GM12864 (cell line): ENCODE measurements around the gene COPG1.
A peak's percentile ranks its signal among the peaks of the same experiment; 100 is the strongest.
"Not testable (repeated sequence)": the region's sequence is repeated elsewhere in the genome, so short reads cannot be mapped to it uniquely, and the experiment has no call there.

Experiments
- DNase-seq: peaks from one replicate; pipeline ENCODE4 v3.0.0-alpha.2; 2011; ENCODE audit warnings: low read depth
- H3K4me3 ChIP-seq: 2 replicates; pipeline ENCODE4 v1.5.1; 2011; ENCODE audit warnings: mild to moderate bottlenecking, low read depth, low read length, control low read depth
- TF ChIP-seq, protein P1 (sequence below): IDR thresholded peaks from 2 replicates; pipeline ENCODE4 v1.5.1; 2011; ENCODE audit warnings: low read depth, mild to moderate bottlenecking, moderate library complexity, low read length, control low read depth, inconsistent platforms; ENCODE audit errors: missing control alignments

The COPG1 gene

DNA sequence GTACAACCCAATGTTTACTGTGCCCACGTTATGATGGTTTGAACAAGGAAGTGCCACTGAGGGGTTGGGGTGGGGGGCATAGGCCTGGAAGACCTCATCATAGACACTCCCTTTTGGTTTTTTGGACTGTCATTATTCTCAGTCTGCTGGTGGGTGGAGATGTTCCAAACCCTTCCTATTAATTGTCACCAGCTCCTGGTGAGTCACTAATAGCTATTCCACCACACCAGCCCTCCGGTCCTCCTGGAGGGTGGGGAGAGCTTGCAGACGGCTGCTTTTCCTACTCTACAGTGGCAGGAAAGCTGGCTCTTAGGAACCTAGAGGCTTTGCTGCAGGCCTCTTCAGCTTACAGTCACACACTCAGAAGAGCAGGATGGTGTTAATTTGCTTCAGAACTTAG is 9.0 kb upstream of the COPG1 start:
- TF ChIP-seq, protein P1, sequence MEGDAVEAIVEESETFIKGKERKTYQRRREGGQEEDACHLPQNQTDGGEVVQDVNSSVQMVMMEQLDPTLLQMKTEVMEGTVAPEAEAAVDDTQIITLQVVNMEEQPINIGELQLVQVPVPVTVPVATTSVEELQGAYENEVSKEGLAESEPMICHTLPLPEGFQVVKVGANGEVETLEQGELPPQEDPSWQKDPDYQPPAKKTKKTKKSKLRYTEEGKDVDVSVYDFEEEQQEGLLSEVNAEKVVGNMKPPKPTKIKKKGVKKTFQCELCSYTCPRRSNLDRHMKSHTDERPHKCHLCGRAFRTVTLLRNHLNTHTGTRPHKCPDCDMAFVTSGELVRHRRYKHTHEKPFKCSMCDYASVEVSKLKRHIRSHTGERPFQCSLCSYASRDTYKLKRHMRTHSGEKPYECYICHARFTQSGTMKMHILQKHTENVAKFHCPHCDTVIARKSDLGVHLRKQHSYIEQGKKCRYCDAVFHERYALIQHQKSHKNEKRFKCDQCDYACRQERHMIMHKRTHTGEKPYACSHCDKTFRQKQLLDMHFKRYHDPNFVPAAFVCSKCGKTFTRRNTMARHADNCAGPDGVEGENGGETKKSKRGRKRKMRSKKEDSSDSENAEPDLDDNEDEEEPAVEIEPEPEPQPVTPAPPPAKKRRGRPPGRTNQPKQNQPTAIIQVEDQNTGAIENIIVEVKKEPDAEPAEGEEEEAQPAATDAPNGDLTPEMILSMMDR = no peak
- no peak for DNase-seq
- no peak overlapping the region for H3K4me3 ChIP-seq

DNA sequence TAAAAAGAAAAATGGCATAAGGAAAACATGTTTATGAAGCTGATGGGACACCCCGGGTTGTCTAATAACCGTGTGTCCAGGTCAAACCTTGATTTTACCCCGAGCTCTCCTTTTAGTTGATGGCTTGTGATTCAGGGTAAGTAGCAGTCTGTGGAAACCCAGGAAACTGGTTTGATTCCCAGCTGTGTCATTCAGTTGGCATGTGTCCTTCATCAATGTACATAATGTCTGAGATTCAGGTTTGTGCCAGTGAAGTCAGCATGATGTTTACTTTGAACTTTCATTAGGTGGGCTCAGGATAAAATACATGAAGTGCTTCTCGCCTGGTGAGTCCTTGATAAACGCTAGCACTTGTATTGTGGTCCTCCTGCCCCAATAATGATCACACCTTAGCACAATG is 4.3 kb upstream of the COPG1 start:
- H3K4me3 ChIP-seq = no peak overlapping the region
- TF ChIP-seq, protein P1 = no peak
- DNase-seq = no peak

DNA sequence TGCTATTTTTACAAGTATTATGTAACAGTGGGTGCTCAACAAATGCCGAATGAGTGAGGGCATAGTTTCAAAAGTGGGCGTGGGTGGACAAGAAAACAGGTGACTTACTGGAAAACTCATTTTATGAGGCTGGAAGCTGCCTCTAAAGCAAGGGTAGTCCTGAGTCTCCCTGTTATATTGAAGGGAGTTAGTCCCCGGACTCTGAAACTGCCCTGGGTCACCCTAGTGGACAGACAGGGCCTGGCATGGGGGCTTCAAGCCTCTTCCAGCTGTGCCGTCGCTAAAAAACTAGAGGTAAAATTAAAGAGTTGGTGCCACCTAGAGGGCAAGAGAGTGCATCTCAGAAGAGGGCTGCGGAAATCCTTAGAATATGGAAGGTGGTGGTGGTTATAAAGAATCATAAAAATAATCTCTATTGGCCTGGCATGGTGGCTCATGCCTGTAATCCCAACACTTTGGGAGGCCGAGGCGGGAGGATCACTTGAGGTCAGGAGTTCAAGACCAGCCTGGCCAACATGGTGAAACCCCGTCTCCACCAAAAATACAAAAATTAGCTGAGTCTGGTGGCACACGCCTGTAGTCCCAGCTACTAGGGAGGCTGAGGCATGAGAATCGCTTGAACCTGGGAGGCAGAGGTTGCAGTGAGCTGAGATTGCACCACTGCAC is 3.6 kb upstream of the COPG1 start:
- TF ChIP-seq, protein P1 = peak; percentile 84
- peak; percentile 38 for DNase-seq
- H3K4me3 ChIP-seq = not testable (repeated sequence)

DNA sequence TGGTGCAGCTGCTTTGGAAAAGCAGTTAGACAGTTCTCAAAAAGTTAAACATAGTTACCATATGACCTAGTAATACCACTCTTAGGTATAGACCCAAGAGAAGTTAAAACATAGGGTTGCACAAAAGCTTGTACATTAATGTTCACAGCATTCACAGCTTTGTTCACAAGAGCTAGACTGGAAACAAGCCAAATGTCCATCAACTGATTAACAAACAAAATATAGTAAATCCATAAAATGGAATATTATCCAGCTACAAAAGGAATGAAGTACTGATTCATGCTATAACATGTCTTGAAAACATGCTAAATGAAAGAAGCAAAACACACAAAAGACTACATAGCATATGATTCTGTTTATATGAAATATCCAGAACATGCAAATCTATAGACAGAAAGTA is 2.8 kb upstream of the COPG1 start:
- TF ChIP-seq, protein P1 = no peak
- no peak overlapping the region for H3K4me3 ChIP-seq
- DNase-seq = no peak

DNA sequence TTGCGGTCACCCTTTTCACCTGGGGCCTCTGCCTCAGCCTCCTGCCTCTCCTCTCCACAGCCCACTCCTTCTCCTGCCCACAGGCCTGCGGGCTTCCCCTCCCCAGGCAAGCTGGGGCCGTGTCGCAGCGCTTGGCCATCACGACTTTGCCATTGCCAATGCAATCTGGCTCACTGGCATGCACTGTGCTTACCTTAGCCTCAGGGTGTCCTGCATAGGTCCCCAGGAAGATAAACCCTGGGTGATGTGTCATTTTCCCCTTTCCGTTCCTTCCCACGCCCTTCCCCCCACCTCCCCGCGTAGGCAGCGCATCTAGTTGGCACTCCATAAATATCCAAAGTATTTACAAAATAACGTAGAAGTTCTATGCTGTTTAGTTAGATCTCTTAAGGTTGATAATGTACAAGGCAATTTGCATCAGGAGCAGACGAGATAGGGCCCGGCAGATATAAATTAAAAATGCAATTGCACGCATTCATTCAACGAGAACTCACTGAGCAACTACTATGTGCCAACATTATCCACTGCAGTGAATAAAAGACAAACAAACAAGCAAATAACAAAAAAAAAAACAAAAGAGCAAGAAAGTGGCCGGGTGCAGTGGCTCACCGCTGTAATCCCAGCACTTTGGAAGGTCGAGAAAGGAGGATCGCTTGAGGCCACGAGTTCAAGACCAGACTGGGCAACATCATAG is 973 bp upstream of the COPG1 start:
- no peak for DNase-seq
- TF ChIP-seq, protein P1 = no peak
- H3K4me3 ChIP-seq = peak overlapping the region; percentile 99

DNA sequence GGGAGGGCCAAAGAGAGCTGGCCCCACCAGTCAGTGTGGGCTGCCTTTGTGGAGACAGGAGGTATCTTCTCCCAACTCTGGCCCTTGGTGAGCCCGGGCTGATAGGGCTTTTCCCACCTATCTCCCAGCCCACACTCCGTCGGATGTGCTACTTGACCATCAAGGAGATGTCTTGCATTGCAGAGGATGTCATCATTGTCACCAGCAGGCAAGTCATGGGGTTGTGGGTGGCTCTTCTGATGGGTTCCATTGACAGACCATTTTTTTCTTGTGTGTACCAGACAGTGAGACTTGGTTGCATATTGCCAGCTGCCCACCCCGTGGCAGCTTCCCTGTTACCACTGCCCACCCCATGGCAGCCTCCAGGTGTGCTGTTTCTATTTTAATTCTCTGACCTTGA is 3.3 kb downstream of the COPG1 start:
- TF ChIP-seq, protein P1 = no peak
- no peak for DNase-seq
- H3K4me3 ChIP-seq = no peak overlapping the region
